ENCODE results near the gene CNTN5.
A peak's percentile ranks its signal among the peaks of the same experiment; 100 is the strongest.
"Not testable (repeated sequence)": the region's sequence is repeated elsewhere in the genome, so short reads cannot be mapped to it uniquely, and the experiment has no call there.

CNTN5 gene

DNA sequence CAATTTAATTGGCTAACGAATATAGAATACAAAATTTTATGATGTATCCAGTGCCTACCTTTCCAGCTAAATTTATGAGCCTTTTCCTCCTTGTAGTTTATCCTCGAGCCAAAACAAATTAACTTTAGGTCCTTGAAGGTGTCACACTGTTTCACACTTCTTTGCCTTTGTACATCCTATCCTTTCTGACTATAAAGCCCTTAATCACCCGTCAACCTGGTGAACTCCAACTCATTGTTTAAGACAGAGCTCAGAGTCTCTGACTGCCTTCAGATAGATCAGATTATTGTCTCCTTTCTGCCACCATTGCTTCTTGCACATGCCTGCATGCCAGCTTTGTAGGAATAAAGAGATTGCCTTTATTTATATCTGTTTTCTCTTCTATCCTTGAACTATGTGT, 58.8 kb downstream of the CNTN5 start:
- Histone ChIP-seq H3K27me3 (ENCODE audit: insufficient read depth, low read length) (no peaks in the 10 kb centered on the region), H3K4me1 (ENCODE audit: control insufficient read depth, insufficient read depth, low read length, unreplicated experiment) (no peaks in the 10 kb centered on the region), H3K36me3 (ENCODE audit: insufficient read depth, low read length) (no peaks in the 10 kb centered on the region), H3K79me2 (ENCODE audit: control insufficient read depth, insufficient read depth, low read length, unreplicated experiment) (no peaks in the 10 kb centered on the region), H3K4me3 (ENCODE audit: low read depth, low read length) (no peak overlapping the region), H3K27ac (ENCODE audit: low read depth, low read length) (no peak overlapping the region), H2AFZ (ENCODE audit: low read length, unreplicated experiment) (no peak overlapping the region)

DNA sequence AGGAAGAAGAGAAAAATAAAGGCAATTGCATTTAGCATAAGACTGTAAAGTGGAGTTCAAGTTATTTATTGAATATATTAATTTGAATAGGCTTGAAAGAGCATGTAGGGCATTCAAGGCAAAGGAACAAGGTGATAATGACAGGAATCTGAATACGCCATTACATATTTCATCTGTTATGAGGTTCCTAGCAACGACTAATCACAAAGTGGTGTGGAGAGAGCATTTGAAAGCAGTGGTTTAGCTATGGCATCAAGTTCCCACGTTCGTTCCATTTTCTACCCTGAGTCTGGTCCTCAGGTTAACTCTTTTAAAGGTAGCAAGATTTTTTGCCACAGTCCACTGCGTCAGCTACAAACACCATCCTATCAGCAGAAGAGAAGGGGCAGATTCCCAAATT, 59.4 kb downstream of the CNTN5 start:
- Histone ChIP-seq H3K4me1 (ENCODE audit: control insufficient read depth, insufficient read depth, low read length, unreplicated experiment) (no peaks in the 10 kb centered on the region), H2AFZ (ENCODE audit: low read length, unreplicated experiment) (no peak overlapping the region), H3K27me3 (ENCODE audit: insufficient read depth, low read length) (no peaks in the 10 kb centered on the region), H3K27ac (ENCODE audit: low read depth, low read length) (no peak overlapping the region), H3K36me3 (ENCODE audit: insufficient read depth, low read length) (no peaks in the 10 kb centered on the region), H3K4me3 (ENCODE audit: low read depth, low read length) (no peak overlapping the region), H3K79me2 (ENCODE audit: control insufficient read depth, insufficient read depth, low read length, unreplicated experiment) (no peaks in the 10 kb centered on the region)

- Histone ChIP-seq H3K36me3 (ENCODE audit: insufficient read depth, low read length) (no peaks in the 10 kb centered on the region), H3K27ac (ENCODE audit: low read depth, low read length) (no peak overlapping the region), H3K4me1 (ENCODE audit: control insufficient read depth, insufficient read depth, low read length, unreplicated experiment) (no peaks in the 10 kb centered on the region), H3K27me3 (ENCODE audit: insufficient read depth, low read length) (no peaks in the 10 kb centered on the region), H3K4me3 (ENCODE audit: low read depth, low read length) (no peak overlapping the region), H2AFZ (ENCODE audit: low read length, unreplicated experiment) (no peak overlapping the region), H3K79me2 (ENCODE audit: control insufficient read depth, insufficient read depth, low read length, unreplicated experiment) (no peaks in the 10 kb centered on the region)
These were observed 77.5 kb downstream of the CNTN5 start for GRCh38 chr11:99098258-99098657.

- H3K4me3 ChIP-seq (ENCODE audit: low read depth, low read length) = no peak overlapping the region
- H3K27ac ChIP-seq (ENCODE audit: low read depth, low read length) = no peak overlapping the region
- no peaks in the 10 kb centered on the region for H3K79me2 ChIP-seq (ENCODE audit: control insufficient read depth, insufficient read depth, low read length, unreplicated experiment)
- no peaks in the 10 kb centered on the region for H3K4me1 ChIP-seq (ENCODE audit: control insufficient read depth, insufficient read depth, low read length, unreplicated experiment)
- H2AFZ ChIP-seq (ENCODE audit: low read length, unreplicated experiment) = peak overlapping the region; percentile 59
- H3K36me3 ChIP-seq (ENCODE audit: insufficient read depth, low read length) = no peaks in the 10 kb centered on the region
- H3K27me3 ChIP-seq (ENCODE audit: insufficient read depth, low read length) = no peaks in the 10 kb centered on the region
These were observed 78.0 kb downstream of the CNTN5 start for GRCh38 chr11:99098751-99099150.

- no peaks in the 10 kb centered on the region for H3K36me3 ChIP-seq (ENCODE audit: insufficient read depth, low read length)
- H2AFZ ChIP-seq (ENCODE audit: low read length, unreplicated experiment) = no peak overlapping the region
- no peaks in the 10 kb centered on the region for H3K79me2 ChIP-seq (ENCODE audit: control insufficient read depth, insufficient read depth, low read length, unreplicated experiment)
- H3K4me1 ChIP-seq (ENCODE audit: control insufficient read depth, insufficient read depth, low read length, unreplicated experiment) = no peaks in the 10 kb centered on the region
- no peaks in the 10 kb centered on the region for H3K27me3 ChIP-seq (ENCODE audit: insufficient read depth, low read length)
- H3K27ac ChIP-seq (ENCODE audit: low read depth, low read length) = no peak overlapping the region
- H3K4me3 ChIP-seq (ENCODE audit: low read depth, low read length) = no peak overlapping the region
These were observed 96.9 kb downstream of the CNTN5 start for GRCh38 chr11:99117603-99118002.

GRCh38 chr11:99133862-99134261, 113.1 kb downstream of the CNTN5 start:
- not testable (repeated sequence) for H3K4me3 ChIP-seq (ENCODE audit: low read depth, low read length); H3K4me1 ChIP-seq (ENCODE audit: control insufficient read depth, insufficient read depth, low read length, unreplicated experiment); H2AFZ ChIP-seq (ENCODE audit: low read length, unreplicated experiment); H3K27me3 ChIP-seq (ENCODE audit: insufficient read depth, low read length); H3K36me3 ChIP-seq (ENCODE audit: insufficient read depth, low read length); H3K79me2 ChIP-seq (ENCODE audit: control insufficient read depth, insufficient read depth, low read length, unreplicated experiment); H3K27ac ChIP-seq (ENCODE audit: low read depth, low read length)

DNA sequence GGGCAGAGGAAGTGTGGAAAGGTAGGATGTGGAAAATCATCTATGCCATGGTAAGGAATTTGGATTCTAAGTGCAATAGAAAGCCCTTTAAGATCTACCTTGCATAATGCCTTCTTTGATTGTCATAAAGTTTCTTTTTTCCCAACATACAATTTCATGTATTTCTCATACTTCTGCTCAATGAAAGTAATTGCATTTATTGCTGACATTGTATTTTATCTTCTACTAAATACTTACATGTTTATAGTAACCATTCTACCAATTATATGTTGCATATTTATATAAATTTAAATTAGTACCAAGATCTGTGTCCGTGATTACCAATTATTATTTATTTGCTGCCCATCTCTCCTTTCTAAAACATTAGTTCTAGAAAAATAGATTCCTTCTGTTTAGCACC, 114.8 kb downstream of the CNTN5 start:
- Histone ChIP-seq H3K4me3 (ENCODE audit: low read depth, low read length) (no peak overlapping the region), H3K4me1 (ENCODE audit: control insufficient read depth, insufficient read depth, low read length, unreplicated experiment) (no peaks in the 10 kb centered on the region), H2AFZ (ENCODE audit: low read length, unreplicated experiment) (no peak overlapping the region), H3K79me2 (ENCODE audit: control insufficient read depth, insufficient read depth, low read length, unreplicated experiment) (no peaks in the 10 kb centered on the region), H3K27me3 (ENCODE audit: insufficient read depth, low read length) (no peaks in the 10 kb centered on the region), H3K36me3 (ENCODE audit: insufficient read depth, low read length) (no peaks in the 10 kb centered on the region), H3K27ac (ENCODE audit: low read depth, low read length) (no peak overlapping the region)

- no peak overlapping the region for H3K4me3 ChIP-seq (ENCODE audit: low read depth, low read length)
- H3K27ac ChIP-seq (ENCODE audit: low read depth, low read length) = no peak overlapping the region
- no peaks in the 10 kb centered on the region for H3K36me3 ChIP-seq (ENCODE audit: insufficient read depth, low read length)
- H3K79me2 ChIP-seq (ENCODE audit: control insufficient read depth, insufficient read depth, low read length, unreplicated experiment) = no peaks in the 10 kb centered on the region
- H3K4me1 ChIP-seq (ENCODE audit: control insufficient read depth, insufficient read depth, low read length, unreplicated experiment) = no peaks in the 10 kb centered on the region
- no peaks in the 10 kb centered on the region for H3K27me3 ChIP-seq (ENCODE audit: insufficient read depth, low read length)
- H2AFZ ChIP-seq (ENCODE audit: low read length, unreplicated experiment) = no peak overlapping the region
These were observed 121.5 kb downstream of the CNTN5 start for GRCh38 chr11:99142237-99142636.

DNA sequence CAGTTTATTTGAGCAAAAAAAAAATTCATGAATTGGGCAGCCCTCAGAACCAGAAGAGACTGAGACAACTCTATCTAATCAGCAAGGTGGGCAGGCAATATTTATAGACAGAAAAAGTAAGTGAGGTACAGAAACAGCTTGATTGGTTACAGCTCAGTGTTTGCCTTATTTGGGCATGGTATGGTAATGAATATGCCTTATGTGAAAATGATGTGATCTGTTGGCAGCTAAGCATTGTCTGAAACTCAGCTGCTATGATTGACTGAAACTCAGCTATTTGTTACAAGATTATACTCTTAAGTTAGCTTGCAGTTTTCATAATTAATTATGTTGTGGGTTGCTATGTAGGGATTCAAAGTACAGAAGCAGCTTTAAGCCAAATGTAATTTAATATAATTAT, 127.6 kb downstream of the CNTN5 start:
- Histone ChIP-seq H3K27me3 (ENCODE audit: insufficient read depth, low read length) (no peaks in the 10 kb centered on the region), H2AFZ (ENCODE audit: low read length, unreplicated experiment) (no peak overlapping the region), H3K27ac (ENCODE audit: low read depth, low read length) (no peak overlapping the region), H3K79me2 (ENCODE audit: control insufficient read depth, insufficient read depth, low read length, unreplicated experiment) (no peaks in the 10 kb centered on the region), H3K4me3 (ENCODE audit: low read depth, low read length) (no peak overlapping the region), H3K4me1 (ENCODE audit: control insufficient read depth, insufficient read depth, low read length, unreplicated experiment) (no peaks in the 10 kb centered on the region), H3K36me3 (ENCODE audit: insufficient read depth, low read length) (no peaks in the 10 kb centered on the region)

DNA sequence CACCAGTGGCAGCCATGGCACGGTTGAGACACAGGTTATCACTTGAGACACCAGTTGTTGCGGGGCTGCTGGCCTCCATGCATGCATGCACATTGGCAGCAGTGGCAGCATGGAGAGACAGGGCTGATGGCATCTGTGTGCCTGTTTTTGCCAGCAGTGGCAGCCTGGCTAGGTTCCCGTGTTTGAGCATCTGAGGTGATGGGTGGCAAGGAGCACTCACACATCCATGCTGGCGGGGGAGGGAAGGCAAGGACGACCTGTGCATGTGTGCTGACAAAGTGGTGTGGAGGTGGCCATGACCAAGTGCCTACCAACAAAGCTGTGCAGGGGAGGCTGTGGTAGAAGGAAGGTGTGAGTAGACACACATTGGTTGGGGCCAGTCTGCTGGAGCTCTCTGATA, 133.5 kb downstream of the CNTN5 start:
- no peak overlapping the region for H3K4me3 ChIP-seq (ENCODE audit: low read depth, low read length)
- H2AFZ ChIP-seq (ENCODE audit: low read length, unreplicated experiment) = no peak overlapping the region
- H3K79me2 ChIP-seq (ENCODE audit: control insufficient read depth, insufficient read depth, low read length, unreplicated experiment) = no peaks in the 10 kb centered on the region
- H3K27ac ChIP-seq (ENCODE audit: low read depth, low read length) = no peak overlapping the region
- no peaks in the 10 kb centered on the region for H3K27me3 ChIP-seq (ENCODE audit: insufficient read depth, low read length)
- no peaks in the 10 kb centered on the region for H3K4me1 ChIP-seq (ENCODE audit: control insufficient read depth, insufficient read depth, low read length, unreplicated experiment)
- no peaks in the 10 kb centered on the region for H3K36me3 ChIP-seq (ENCODE audit: insufficient read depth, low read length)

DNA sequence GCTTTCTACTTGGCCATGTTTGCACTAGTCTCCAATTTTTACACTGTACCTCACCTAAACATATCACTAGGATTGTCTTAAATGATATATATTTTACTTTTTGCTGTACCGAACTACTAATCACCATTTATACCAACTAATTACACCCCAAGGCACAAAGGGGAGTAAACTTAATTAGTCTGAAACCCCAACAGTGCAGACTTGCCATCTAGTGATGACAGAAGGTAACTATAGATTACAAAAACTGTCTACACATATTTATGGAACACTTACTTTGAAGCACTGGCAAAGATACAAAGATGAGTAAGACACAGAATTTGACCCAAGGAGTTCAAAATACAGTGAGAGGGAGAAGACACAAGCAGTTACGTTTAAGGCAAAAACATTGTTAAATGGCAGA, 139.7 kb downstream of the CNTN5 start:
- Histone ChIP-seq H3K36me3 (ENCODE audit: insufficient read depth, low read length) (no peaks in the 10 kb centered on the region), H3K79me2 (ENCODE audit: control insufficient read depth, insufficient read depth, low read length, unreplicated experiment) (no peaks in the 10 kb centered on the region), H3K4me1 (ENCODE audit: control insufficient read depth, insufficient read depth, low read length, unreplicated experiment) (no peaks in the 10 kb centered on the region), H3K27me3 (ENCODE audit: insufficient read depth, low read length) (no peaks in the 10 kb centered on the region), H3K27ac (ENCODE audit: low read depth, low read length) (no peak overlapping the region), H3K4me3 (ENCODE audit: low read depth, low read length) (no peak overlapping the region), H2AFZ (ENCODE audit: low read length, unreplicated experiment) (no peak overlapping the region)

GRCh38 chr11:99162819-99163218, 142.1 kb downstream of the CNTN5 start:
- Histone ChIP-seq H3K4me3 (ENCODE audit: low read depth, low read length) (no peak overlapping the region), H3K4me1 (ENCODE audit: control insufficient read depth, insufficient read depth, low read length, unreplicated experiment) (no peaks in the 10 kb centered on the region), H2AFZ (ENCODE audit: low read length, unreplicated experiment) (no peak overlapping the region), H3K36me3 (ENCODE audit: insufficient read depth, low read length) (no peaks in the 10 kb centered on the region), H3K27ac (ENCODE audit: low read depth, low read length) (no peak overlapping the region), H3K79me2 (ENCODE audit: control insufficient read depth, insufficient read depth, low read length, unreplicated experiment) (no peaks in the 10 kb centered on the region), H3K27me3 (ENCODE audit: insufficient read depth, low read length) (no peaks in the 10 kb centered on the region)

Data from ACC112 (cell line).